DLD1 (cell line): Measurements from ENCODE around the gene KRT7.

Experiments
- in situ Hi-C: cut with HindIII; loops from 2 replicates; pipeline ENCODE4 v1.10.0; 2017; ENCODE audit warnings: low sequenced_read_pairs

KRT7 gene

DNA sequence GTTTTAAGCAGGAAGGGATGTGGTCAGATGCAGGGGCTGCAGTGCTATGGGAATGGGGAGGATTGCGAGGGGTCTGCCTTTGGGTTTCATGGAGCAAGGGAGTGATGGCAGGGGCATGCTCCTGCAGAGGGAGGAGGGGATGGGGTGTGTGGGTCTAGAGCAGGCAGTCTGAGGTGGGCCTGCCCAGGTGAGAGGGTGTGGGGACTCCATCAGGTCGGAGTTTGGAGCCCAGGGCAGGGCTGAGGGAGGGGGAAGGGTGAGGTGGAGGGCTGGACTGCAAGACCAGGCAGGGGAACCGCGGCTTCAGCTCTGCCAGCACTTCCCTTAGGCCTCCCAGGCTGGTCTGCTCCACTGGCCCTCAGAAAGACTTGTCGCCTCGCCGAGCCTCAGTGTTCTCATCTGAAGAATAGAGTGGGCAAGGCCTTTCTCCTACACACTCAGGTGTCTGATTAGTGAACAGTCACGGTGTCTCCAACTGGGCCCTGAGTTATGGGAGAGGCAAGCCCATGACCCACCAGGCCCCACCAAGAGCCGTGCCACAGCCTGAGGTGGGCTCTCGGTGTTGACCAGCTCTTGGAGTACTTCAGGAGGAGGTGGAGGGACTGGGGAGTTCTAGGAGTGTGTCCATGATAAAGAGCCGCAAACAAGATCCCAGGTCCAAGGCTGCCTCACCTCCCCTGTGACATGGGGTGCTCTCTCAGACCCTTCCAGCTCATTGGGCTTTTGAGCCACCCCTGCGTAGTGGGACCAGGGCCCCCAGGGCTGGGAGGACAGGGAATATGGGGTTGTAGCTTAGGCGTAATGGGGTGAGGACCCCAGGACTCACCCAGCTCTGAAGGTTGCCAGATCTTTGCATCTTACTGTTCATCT lies 21.1 kb upstream of the KRT7 start:
- in situ Hi-C loops, result loop anchor here (10.0 kb wide), 1 partner anchor 73 kb away; no protein-coding TSS in a partner anchor

DNA sequence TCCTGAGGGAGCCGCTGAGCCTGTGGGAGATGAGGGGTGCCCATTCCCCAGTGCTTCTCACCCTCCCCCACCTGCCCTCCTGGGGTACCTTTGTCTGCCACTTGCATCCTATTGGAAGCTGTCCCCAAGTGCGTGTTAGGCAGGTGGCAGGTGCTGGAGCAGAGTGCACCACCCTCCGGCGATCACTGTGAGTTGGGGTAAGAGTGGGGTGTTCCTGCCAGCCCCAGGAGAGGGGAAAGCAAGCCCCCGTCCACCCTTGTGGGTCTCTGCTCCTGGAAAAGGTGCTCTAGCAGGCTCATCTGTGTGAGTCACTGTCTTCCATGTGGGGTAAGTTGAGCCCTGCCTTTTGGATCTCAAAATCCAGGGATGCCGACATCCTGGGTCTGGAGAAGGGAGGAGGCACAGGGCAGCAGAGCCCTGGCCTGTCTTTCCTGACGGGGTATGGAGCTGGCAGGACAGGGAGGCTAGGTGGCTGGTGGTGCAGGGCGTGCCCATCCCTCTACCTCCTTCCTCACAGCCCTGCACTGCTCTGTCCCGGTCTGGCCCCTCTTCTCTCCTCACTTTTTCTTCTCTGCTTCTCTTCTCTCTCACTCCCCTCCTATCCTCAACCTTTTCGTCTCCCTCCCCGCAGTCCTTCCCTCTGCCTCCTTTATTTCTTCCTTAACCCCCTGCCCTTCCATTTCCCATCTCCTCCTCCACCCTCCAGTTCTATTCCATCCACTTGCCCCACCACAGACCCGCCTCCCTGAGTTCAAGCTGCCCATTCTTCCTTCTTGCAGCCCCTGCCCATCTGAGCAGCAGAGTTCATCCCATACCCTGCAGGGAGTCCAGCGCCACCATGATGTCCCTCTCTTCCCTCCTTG lies 20.1 kb upstream of the KRT7 start:
- in situ Hi-C loops, result loop anchor here (10.0 kb wide), 1 partner anchor 72 kb away; no protein-coding TSS in a partner anchor

DNA sequence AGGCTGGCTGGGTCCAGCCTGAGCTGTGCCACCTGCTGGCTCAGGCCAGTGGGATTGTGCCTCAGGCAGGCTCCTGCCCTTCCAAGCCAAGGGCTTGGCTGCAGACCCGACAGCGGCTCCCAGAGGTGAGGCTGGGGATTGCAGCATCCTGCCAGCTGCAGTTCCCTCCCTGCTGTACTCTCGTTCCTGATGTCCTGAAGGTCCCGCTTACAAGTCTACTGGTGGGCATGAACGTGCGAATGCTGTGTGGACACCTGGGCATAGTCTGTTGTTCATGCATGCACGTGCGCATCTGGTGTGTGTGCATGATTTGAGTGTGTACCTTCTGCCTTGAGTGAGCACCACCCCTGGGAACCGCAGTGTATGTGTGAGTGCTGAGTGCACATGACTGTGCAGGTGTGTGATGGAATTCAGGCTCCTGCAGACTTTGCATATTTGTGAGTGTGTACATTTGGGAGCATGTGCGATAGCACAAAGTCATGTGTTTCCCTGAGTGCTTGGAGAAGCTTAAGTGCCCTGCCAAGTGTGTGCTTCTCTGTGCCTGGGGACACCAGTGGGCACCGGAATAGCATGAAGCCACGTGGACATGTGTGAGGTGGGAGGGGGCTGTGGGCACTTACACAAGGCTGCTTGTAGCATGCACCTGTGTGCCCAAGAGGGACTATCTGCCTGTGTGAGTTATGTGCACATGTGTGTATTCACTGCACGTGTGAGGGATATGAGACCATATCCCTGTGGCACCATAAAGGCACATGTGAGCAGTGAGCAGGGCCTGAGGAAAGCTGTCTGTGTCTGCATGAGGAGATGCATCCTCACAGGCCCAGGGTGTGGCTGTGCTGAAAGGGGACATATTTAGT lies 19.3 kb upstream of the KRT7 start:
- in situ Hi-C loops, result loop anchor here (10.0 kb wide), 1 partner anchor 71 kb away; no protein-coding TSS in a partner anchor

GRCh38 chr12:52214421-52214802 lies 18.6 kb upstream of the KRT7 start:
- in situ Hi-C loops, result loop anchor here (10.0 kb wide), 1 partner anchor 70 kb away; no protein-coding TSS in a partner anchor

DNA sequence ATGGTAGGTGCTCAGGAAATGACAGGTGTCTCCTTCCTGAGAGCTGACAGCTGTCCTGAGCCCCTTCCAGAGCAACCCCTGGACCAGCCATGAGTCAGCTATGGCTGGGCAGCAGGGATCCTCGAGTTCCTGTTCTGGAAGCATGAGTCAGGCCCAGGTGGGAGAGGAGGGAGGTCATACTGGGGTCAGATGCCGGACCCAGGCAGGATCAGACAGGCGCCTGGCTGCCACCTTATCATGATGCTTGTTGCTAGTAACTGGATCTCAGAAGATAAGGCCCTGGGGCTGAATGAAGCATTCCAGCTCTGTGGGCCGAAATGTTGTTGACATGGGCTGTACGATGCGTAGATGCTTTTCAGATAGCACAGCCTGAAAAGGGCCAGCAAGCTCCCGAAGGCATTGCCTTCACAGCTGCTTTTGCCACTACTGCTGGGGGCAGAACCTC lies 17.4 kb upstream of the KRT7 start:
- in situ Hi-C loops, result loop anchor here (10.0 kb wide), 1 partner anchor 69 kb away; no protein-coding TSS in a partner anchor

DNA sequence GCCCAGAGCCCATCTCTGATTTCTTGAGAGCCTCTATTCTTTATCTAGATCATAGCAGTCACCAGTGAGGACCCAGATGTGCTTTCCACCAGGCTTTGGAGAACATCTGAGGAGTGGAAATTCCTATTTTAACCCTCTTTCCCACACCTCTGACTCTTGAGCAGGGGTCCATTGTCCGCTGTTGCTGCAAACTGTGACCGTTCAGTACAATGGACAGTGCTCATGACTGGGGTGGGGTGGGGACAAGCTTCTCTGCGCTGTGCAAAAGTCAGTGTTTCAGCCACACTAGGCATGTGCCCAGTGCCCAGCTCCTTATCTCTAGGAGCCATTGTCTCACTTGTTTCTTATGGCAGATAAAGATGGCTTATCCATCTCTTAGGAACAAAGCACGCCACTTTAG lies 16.9 kb upstream of the KRT7 start:
- in situ Hi-C loops, result loop anchor here (10.0 kb wide), 1 partner anchor 69 kb away; no protein-coding TSS in a partner anchor

DNA sequence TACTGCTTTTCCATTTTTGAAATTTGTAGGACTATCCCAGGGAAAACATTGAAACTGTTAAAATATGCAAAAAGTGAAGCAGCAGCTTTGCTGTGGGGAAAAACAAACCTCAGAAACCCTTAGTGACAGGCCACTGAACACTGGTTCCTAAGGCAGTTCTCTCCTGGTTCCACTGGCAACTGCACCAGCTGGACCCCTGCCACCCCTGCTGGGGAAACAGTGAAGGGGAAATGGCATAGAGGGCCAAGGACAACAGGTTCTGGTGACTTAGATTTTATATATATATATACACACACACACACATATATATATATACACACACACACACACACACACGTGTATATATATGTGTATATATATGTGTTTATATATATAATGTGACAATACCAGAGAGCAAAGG lies 16.2 kb upstream of the KRT7 start:
- in situ Hi-C loops, result loop anchor here (10.0 kb wide), 1 partner anchor 68 kb away; no protein-coding TSS in a partner anchor

GRCh38 chr12:52217223-52217622 lies 15.8 kb upstream of the KRT7 start:
- in situ Hi-C loops, result loop anchor here (10.0 kb wide), 1 partner anchor 68 kb away; no protein-coding TSS in a partner anchor

- in situ Hi-C loops, result loop anchor here (10.0 kb wide), 1 partner anchor 67 kb away; no protein-coding TSS in a partner anchor
Measured at GRCh38 chr12:52218001-52218400, 15.0 kb upstream of the KRT7 start.

DNA sequence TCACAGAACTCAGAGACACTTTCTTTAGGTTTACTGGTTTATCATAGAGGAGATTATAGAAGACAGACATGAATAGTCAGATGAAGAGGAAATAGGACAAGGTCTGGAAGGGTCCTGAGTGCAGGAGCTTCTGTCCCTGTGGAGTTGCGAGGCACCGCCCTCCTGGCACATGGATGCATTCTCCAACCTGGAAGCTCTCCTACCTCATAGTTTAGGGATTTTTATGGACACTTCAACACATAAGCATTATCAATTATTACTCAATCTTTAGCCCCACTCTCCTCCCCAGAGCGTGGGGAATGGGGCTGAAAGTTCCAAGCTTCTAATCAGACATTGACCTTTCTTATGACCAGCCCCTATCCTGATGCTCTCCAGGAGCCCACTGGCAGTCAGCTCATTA lies 12.6 kb upstream of the KRT7 start:
- in situ Hi-C loops, result loop anchor here (10.0 kb wide), 1 partner anchor 46 kb away; no protein-coding TSS in a partner anchor

DNA sequence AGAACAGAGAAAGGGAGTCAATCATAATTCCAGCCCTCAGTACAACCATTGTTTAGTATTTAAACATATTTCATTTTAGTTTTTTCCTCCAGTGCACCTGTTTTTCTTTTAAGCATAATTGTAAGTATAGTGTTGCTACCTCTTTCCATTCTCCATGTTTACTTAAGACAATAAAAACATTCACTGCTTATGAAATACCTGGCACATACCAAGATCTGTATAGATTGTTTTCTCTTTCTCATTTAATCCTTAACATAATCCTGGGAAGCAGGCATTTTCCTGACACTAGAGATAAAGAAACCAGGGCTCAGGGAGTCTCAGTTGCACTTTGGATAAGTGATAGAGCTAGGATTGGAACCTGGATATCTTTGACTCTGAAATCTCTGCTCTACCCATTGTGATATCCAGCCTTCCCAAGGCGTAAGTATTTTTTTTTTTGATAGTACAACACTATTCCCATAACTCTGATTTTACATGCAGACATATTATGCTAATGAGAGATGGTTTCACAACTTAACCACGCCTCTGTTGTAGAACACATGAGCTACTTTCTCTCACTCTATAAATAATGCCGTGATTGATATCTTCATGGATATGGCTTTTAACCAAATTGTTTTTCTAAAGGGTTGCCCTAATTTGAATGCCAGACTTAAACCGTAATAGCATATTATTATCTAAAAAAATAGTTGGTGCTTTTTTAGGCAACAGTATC lies 11.8 kb upstream of the KRT7 start:
- in situ Hi-C loops, result loop anchor here (10.0 kb wide), 1 partner anchor 46 kb away; no protein-coding TSS in a partner anchor

- in situ Hi-C loops, result loop anchor here (10.0 kb wide), 1 partner anchor 47 kb away; no protein-coding TSS in a partner anchor
Measured at GRCh38 chr12:52221912-52222457, 11.1 kb upstream of the KRT7 start.

DNA sequence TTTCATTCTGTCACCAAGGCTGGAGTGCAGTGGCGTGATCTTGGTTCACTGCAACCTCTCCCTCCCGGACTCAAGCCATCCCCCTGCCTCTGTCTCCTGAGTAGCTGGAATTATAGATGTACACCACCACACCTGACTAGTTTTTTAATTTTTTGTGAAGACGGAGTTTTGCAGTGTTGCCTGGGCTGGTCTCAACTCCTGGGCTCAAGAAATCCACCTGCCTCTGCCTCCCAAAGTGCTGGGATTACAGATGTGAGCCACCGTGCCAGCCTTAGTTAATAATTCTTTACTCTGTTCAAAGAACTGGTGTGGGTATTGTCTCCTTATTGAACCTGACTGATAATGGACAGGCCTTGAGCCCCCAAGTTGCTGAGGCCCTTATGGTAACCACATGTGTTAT lies 10.4 kb upstream of the KRT7 start:
- in situ Hi-C loops, result loop anchor here (10.0 kb wide), 1 partner anchor 48 kb away; no protein-coding TSS in a partner anchor

DNA sequence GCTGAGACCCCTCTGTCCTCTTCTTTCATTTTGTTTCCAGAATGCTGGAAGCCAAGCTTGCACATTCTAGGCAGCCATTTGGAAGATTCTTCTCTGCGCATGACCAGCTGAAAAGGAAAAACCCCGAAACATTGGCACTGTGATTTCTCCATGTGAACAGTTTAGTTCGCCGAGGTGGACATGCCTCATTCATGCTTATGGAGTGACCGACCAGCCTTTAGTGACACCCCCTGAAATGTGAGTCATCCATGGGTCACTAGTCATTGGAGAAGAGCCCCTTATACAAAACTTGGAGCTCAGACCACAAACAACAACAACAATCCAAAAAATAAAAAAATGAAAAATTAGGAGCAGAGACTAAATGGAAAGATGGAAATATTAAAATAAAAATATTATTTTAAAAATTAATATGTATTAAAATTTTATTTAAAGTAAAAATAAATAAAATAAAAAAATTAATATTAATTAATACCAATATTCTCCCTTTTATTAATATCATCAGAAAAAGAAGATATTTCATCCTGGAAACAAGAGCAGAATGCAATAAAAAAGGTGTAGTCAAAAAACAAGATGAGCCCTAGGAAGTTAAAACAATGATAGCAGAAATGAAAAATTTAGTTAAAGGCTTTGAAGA lies 9.5 kb upstream of the KRT7 start:
- in situ Hi-C loops, result loop anchor here (10.0 kb wide), 1 partner anchor 49 kb away; no protein-coding TSS in a partner anchor

DNA sequence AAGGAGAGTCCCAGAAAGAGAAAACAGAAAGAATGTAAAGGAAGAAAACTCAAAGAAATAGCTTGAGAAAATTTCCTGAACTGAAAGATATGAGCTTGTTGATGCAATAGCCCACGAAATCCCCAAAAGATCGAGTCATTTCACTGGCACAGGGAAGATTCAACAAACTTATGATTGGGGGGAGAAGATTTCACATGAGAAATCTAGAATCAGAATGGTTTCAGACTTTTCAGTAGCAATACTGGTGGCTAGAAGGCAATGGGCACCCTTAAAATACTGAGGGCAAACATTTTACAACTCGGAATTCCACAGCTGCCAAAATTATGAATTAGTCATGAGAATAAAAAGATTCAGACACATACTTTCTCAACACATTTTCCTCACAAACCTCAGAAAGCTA lies 8.9 kb upstream of the KRT7 start:
- in situ Hi-C loops, result loop anchor here (10.0 kb wide), 1 partner anchor 49 kb away; no protein-coding TSS in a partner anchor

- in situ Hi-C loops, result loop anchor here (10.0 kb wide), 1 partner anchor 51 kb away; no protein-coding TSS in a partner anchor
Measured at GRCh38 chr12:52225752-52226151, 7.3 kb upstream of the KRT7 start.

DNA sequence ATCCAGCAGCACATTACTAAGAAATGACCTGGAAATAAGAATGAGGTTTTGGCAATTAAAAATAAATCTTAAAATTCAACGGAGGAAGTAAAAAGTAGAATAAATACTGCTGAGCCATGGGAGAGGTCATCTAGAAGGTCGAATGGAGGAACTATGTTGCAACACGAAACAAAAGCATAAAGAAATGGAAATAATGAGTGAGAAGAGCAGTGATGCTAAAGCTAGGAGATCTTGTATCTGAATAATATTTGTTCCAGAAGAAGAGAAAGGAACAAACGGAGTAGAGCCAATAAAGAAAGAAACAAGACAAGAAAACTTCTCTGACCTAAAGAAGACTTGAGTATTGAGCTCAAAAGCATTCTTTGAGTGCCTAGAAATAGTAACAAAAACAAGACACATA lies 6.6 kb upstream of the KRT7 start:
- in situ Hi-C loops, result loop anchor here (10.0 kb wide), 1 partner anchor 52 kb away; no protein-coding TSS in a partner anchor

- in situ Hi-C loops, result loop anchor here (10.0 kb wide), 1 partner anchor 53 kb away; no protein-coding TSS in a partner anchor
Measured at GRCh38 chr12:52227606-52228166, 5.4 kb upstream of the KRT7 start.
